ENCODE measurements around the gene GATAD2A.

GATAD2A gene

GRCh38 chr19:19422156-19422555, 16.7 kb downstream of the GATAD2A start:
- DNase-seq = no peak

GRCh38 chr19:19423322-19423721, 17.8 kb downstream of the GATAD2A start:
- DNase-seq = no peak

- no peak for DNase-seq
Measured at GRCh38 chr19:19425170-19425875, 19.8 kb downstream of the GATAD2A start.

GRCh38 chr19:19426216-19426615, 20.7 kb downstream of the GATAD2A start:
- no peak for DNase-seq

GRCh38 chr19:19426799-19427198, 21.3 kb downstream of the GATAD2A start:
- no peak for DNase-seq

- no peak for DNase-seq
Measured at GRCh38 chr19:19427302-19427701, 21.8 kb downstream of the GATAD2A start.

- DNase-seq = no peak
Measured at GRCh38 chr19:19427944-19428343, 22.5 kb downstream of the GATAD2A start.

- no peak for DNase-seq
Measured at GRCh38 chr19:19428746-19429145, 23.3 kb downstream of the GATAD2A start.

- DNase-seq = no peak
Measured at GRCh38 chr19:19429361-19429760, 23.9 kb downstream of the GATAD2A start.

- DNase-seq = no peak
Measured at GRCh38 chr19:19432732-19433131, 27.3 kb downstream of the GATAD2A start.

GRCh38 chr19:19433666-19434213, 28.3 kb downstream of the GATAD2A start:
- no peak for DNase-seq

- no peak for DNase-seq
Measured at GRCh38 chr19:19434483-19435045, 29.1 kb downstream of the GATAD2A start.

GRCh38 chr19:19436137-19436691, 30.7 kb downstream of the GATAD2A start:
- DNase-seq = no peak

- DNase-seq = no peak
Measured at GRCh38 chr19:19438366-19439175, 33.1 kb downstream of the GATAD2A start.

- DNase-seq = no peak
Measured at GRCh38 chr19:19439176-19439482, 33.7 kb downstream of the GATAD2A start.

GRCh38 chr19:19443283-19443682, 37.8 kb downstream of the GATAD2A start:
- no peak for DNase-seq

- no peak for DNase-seq
Measured at GRCh38 chr19:19443902-19444680, 38.6 kb downstream of the GATAD2A start.

- no peak for DNase-seq
Measured at GRCh38 chr19:19444681-19445155, 39.2 kb downstream of the GATAD2A start.

- no peak for DNase-seq
Measured at GRCh38 chr19:19445288-19445687, 39.8 kb downstream of the GATAD2A start.

- DNase-seq = no peak
Measured at GRCh38 chr19:19445911-19446361, 40.5 kb downstream of the GATAD2A start.

GRCh38 chr19:19446655-19447437, 41.4 kb downstream of the GATAD2A start:
- DNase-seq = no peak

All from eye (tissue), 1 donor.